SK-N-SH treated with all-trans-retinoic acid at 6 μM for 48 hours (cell line): ENCODE data around the gene SRBD1.

ENCODE experiments used
- ATAC-seq: fragments of 200-7000 bp; cut with Tn5 transposase; 3 replicates; pipeline ENCODE4 v1.9.1; 2020; ENCODE audit warnings: mild to moderate bottlenecking, moderate library complexity
- ARNTL ChIP-seq: fragments of 450-650 bp; formaldehyde crosslinking; IDR thresholded peaks from 2 replicates; pipeline ENCODE4 v1.5.0; 2020; ENCODE audit warnings: low read depth, mild to moderate bottlenecking, moderate library complexity, borderline replicate concordance
- BACH2 ChIP-seq: fragments of 250-450 bp; sonication (Bioruptor Pico); IDR thresholded peaks from 2 replicates; pipeline ENCODE4 v1.9.0; 2021; ENCODE audit warnings: mild to moderate bottlenecking, borderline replicate concordance
- CSDC2 ChIP-seq: fragments of 250-450 bp; sonication (Bioruptor Pico); IDR thresholded peaks from 2 replicates; pipeline ENCODE4 v1.5.0; 2020; ENCODE audit warnings: mild to moderate bottlenecking, moderate library complexity
- ESRRG ChIP-seq: fragments of 250-450 bp; sonication (Bioruptor Pico); IDR thresholded peaks from 2 replicates; pipeline ENCODE4 v1.6.1; 2021; ENCODE audit warnings: mild to moderate bottlenecking
- GLIS3 ChIP-seq: fragments of 250-450 bp; sonication (Bioruptor Pico); IDR thresholded peaks from 2 replicates; pipeline ENCODE4 v1.5.0; 2020; ENCODE audit warnings: mild to moderate bottlenecking, moderate library complexity
- ISL1 ChIP-seq: fragments of 250-450 bp; sonication (Bioruptor Pico); IDR thresholded peaks from 2 replicates; pipeline ENCODE4 v2.1.2; 2022; ENCODE audit warnings: mild to moderate bottlenecking, moderate library complexity
- OSR1 ChIP-seq: fragments of 250-450 bp; sonication (Bioruptor Pico); IDR thresholded peaks from 2 replicates; pipeline ENCODE4 v1.8.0; 2022; ENCODE audit warnings: moderate library complexity, mild to moderate bottlenecking, inconsistent platforms
- PPARA ChIP-seq: fragments of 250-450 bp; sonication (Bioruptor Pico); IDR thresholded peaks from 2 replicates; pipeline ENCODE4 v1.5.0; 2020; ENCODE audit warnings: mild to moderate bottlenecking, borderline replicate concordance
- RARB ChIP-seq: fragments of 250-450 bp; sonication (Bioruptor Pico); IDR thresholded peaks from 2 replicates; pipeline ENCODE4 v1.8.0; 2021; ENCODE audit warnings: mild to moderate bottlenecking, moderate library complexity
- SNAI2 ChIP-seq: fragments of 250-450 bp; sonication (Bioruptor Pico); IDR thresholded peaks from 2 replicates; pipeline ENCODE4 v1.5.0; 2020; ENCODE audit warnings: mild to moderate bottlenecking, moderate library complexity
- TCF4 ChIP-seq: fragments of 250-450 bp; sonication (Bioruptor Pico); IDR thresholded peaks from 2 replicates; pipeline ENCODE4 v1.8.0; 2021; ENCODE audit warnings: mild to moderate bottlenecking, moderate library complexity, borderline replicate concordance
- TOX ChIP-seq: fragments of 250-450 bp; sonication (Bioruptor Pico); IDR thresholded peaks from 2 replicates; pipeline ENCODE4 v1.8.0; 2021; ENCODE audit warnings: mild to moderate bottlenecking, moderate library complexity, borderline replicate concordance
- ZC3H10 ChIP-seq: fragments of 250-450 bp; sonication (Bioruptor Pico); IDR thresholded peaks from 2 replicates; pipeline ENCODE4 v1.5.1; 2021; ENCODE audit warnings: mild to moderate bottlenecking, moderate library complexity
- ZFP3 ChIP-seq: fragments of 250-450 bp; sonication (Bioruptor Pico); IDR thresholded peaks from 2 replicates; pipeline ENCODE4 v1.5.0; 2020; ENCODE audit warnings: mild to moderate bottlenecking, moderate library complexity
- ZFP30 ChIP-seq: fragments of 450-650 bp; formaldehyde crosslinking; IDR thresholded peaks from 2 replicates; pipeline ENCODE4 v1.5.0; 2022; ENCODE audit warnings: mild to moderate bottlenecking, moderate library complexity
- ZNF565 ChIP-seq: fragments of 450-650 bp; formaldehyde crosslinking; conservative IDR thresholded peaks from 2 replicates; pipeline ENCODE4 v1.5.0; 2020; ENCODE audit warnings: low read depth, mild to moderate bottlenecking, moderate library complexity
- ZNF70 ChIP-seq: fragments of 450-650 bp; formaldehyde crosslinking; IDR thresholded peaks from 2 replicates; pipeline ENCODE4 v1.5.0; 2020; ENCODE audit warnings: mild to moderate bottlenecking, moderate library complexity
- ZNF8 ChIP-seq: fragments of 450-650 bp; formaldehyde crosslinking; IDR thresholded peaks from 2 replicates; pipeline ENCODE4 v1.5.0; 2020; ENCODE audit warnings: mild to moderate bottlenecking, moderate library complexity
- TF ChIP-seq, protein P1 (sequence below): fragments of 250-450 bp; sonication (Bioruptor Pico); IDR thresholded peaks from 2 replicates; pipeline ENCODE4 v1.5.1; 2020; ENCODE audit warnings: low read depth, mild to moderate bottlenecking, moderate library complexity
- TF ChIP-seq, protein P2 (sequence below): fragments of 250-450 bp; sonication (Bioruptor Pico); IDR thresholded peaks from 2 replicates; pipeline ENCODE4 v1.8.0; 2021; ENCODE audit warnings: low read depth, mild to moderate bottlenecking, moderate library complexity, borderline replicate concordance
- TF ChIP-seq, protein P3 (sequence below): fragments of 250-450 bp; sonication (Bioruptor Pico); IDR thresholded peaks from 2 replicates; pipeline ENCODE4 v1.8.0; 2020; ENCODE audit warnings: mild to moderate bottlenecking, moderate library complexity, borderline replicate concordance
- TF ChIP-seq, protein P4 (sequence below): fragments of 250-450 bp; sonication (Bioruptor Pico); IDR thresholded peaks from 2 replicates; pipeline ENCODE4 v1.5.1; 2021; ENCODE audit warnings: mild to moderate bottlenecking, moderate library complexity

SRBD1 gene

DNA sequence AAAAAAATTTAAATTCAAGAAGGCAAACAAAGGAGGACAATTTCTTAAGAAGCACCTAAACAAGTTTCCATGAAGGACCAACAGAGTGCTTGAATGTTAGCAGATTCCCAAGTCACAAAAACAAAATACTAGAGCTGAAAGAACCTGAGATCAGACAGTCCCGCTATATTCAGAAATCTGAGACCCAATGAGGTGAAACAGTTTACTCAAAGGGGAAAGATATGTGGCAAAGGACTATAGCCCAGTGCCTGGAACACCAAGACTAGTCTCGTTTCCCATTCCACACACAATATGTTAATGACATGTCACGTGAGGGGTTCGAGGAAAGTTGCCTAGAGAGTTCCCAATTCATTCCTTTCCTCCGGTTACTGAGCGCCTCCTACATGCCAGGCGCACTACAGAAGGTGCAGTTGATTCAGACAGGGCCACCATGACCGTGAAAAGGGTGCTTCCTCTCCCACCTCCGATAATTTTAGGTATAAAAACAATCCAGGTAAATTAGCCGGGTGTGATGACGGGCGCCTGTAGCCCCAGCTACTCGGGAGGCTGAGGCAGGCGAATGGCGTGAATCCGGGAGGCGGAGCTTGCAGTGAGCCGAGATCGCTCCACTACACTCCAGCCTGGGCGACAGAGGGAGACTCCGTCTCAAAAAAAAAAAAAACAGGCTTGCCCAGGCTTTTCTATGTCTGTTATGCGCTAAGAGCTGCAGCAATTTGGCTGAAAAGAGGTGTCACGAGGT is 617 bp downstream of the SRBD1 start (continued):
- TF ChIP-seq, protein P1, sequence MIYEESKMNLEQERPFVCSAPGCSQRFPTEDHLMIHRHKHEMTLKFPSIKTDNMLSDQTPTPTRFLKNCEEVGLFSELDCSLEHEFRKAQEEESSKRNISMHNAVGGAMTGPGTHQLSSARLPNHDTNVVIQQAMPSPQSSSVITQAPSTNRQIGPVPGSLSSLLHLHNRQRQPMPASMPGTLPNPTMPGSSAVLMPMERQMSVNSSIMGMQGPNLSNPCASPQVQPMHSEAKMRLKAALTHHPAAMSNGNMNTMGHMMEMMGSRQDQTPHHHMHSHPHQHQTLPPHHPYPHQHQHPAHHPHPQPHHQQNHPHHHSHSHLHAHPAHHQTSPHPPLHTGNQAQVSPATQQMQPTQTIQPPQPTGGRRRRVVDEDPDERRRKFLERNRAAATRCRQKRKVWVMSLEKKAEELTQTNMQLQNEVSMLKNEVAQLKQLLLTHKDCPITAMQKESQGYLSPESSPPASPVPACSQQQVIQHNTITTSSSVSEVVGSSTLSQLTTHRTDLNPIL (CRISPR knock-in tag), result no peak
- TF ChIP-seq ZNF70 (CRISPR knock-in tag), result no peak

DNA sequence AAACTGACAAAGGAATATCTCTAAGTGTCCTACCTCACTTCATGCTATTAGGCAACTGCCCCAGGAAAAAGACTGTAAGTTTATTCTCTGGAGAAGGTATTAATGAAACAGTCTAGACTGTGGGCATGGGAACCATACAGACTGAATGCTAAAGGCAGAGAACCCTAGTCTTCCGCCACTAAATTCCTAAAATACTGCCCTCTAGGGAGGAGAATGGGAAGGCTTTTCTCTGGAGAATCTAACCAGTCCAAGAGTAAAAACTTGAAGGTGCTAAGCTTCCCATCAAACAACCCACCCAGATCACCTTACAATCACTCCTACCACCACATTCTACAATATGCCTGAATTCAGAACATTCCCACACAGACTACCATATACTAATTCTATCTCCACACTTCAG is 3.4 kb downstream of the SRBD1 start:
- no peak for TF ChIP-seq ISL1 (CRISPR knock-in tag)
- TF ChIP-seq TOX, result no peak
- TF ChIP-seq SNAI2 (CRISPR knock-in tag), result no peak
- TF ChIP-seq ARNTL (CRISPR knock-in tag), result no peak
- no peak for TF ChIP-seq TCF4 (CRISPR knock-in tag)
- no peak for TF ChIP-seq ZNF565 (CRISPR knock-in tag)
- TF ChIP-seq ZNF8, result no peak
- TF ChIP-seq, protein P2, sequence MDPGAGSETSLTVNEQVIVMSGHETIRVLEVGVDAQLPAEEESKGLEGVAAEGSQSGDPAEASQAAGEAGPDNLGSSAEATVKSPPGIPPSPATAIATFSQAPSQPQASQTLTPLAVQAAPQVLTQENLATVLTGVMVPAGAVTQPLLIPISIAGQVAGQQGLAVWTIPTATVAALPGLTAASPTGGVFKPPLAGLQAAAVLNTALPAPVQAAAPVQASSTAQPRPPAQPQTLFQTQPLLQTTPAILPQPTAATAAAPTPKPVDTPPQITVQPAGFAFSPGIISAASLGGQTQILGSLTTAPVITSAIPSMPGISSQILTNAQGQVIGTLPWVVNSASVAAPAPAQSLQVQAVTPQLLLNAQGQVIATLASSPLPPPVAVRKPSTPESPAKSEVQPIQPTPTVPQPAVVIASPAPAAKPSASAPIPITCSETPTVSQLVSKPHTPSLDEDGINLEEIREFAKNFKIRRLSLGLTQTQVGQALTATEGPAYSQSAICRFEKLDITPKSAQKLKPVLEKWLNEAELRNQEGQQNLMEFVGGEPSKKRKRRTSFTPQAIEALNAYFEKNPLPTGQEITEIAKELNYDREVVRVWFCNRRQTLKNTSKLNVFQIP, result no peak
- no peak for TF ChIP-seq GLIS3
- no peak for TF ChIP-seq BACH2 (CRISPR knock-in tag)
- TF ChIP-seq, protein P3, sequence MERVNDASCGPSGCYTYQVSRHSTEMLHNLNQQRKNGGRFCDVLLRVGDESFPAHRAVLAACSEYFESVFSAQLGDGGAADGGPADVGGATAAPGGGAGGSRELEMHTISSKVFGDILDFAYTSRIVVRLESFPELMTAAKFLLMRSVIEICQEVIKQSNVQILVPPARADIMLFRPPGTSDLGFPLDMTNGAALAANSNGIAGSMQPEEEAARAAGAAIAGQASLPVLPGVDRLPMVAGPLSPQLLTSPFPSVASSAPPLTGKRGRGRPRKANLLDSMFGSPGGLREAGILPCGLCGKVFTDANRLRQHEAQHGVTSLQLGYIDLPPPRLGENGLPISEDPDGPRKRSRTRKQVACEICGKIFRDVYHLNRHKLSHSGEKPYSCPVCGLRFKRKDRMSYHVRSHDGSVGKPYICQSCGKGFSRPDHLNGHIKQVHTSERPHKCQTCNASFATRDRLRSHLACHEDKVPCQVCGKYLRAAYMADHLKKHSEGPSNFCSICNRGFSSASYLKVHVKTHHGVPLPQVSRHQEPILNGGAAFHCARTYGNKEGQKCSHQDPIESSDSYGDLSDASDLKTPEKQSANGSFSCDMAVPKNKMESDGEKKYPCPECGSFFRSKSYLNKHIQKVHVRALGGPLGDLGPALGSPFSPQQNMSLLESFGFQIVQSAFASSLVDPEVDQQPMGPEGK (CRISPR knock-in tag), result no peak
- TF ChIP-seq, protein P4, sequence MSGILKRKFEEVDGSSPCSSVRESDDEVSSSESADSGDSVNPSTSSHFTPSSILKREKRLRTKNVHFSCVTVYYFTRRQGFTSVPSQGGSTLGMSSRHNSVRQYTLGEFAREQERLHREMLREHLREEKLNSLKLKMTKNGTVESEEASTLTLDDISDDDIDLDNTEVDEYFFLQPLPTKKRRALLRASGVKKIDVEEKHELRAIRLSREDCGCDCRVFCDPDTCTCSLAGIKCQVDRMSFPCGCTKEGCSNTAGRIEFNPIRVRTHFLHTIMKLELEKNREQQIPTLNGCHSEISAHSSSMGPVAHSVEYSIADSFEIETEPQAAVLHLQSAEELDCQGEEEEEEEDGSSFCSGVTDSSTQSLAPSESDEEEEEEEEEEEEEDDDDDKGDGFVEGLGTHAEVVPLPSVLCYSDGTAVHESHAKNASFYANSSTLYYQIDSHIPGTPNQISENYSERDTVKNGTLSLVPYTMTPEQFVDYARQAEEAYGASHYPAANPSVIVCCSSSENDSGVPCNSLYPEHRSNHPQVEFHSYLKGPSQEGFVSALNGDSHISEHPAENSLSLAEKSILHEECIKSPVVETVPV (CRISPR knock-in tag), result no peak
- TF ChIP-seq ESRRG (CRISPR knock-in tag), result no peak
- TF ChIP-seq ZC3H10 (CRISPR knock-in tag), result no peak
- TF ChIP-seq PPARA, result no peak
- TF ChIP-seq ZFP3 (CRISPR knock-in tag), result no peak
- TF ChIP-seq OSR1 (CRISPR knock-in tag), result no peak
- TF ChIP-seq ZNF70 (CRISPR knock-in tag), result no peak
- no peak for TF ChIP-seq ZFP30 (CRISPR knock-in tag)
- peak; percentile 15; the same call in 2 of the 3 replicates for ATAC-seq

DNA sequence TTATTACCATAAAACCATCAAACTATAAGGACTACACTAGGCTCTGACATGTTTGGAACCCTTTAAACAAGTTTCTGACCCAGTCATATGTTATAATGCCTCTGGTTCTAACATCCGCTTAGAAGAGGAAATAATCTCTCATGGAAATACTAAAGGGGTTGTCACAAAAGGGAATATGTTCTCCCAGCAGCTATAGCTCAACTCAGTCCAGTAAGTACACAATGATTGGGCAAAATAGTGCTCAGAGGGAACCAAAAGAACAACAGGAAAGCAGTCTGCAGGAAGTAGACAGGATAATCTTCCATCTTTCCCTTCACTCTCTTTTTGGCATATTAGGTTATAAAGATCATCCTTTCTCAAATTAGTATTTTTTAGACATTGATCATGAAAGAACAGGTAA is 4.3 kb downstream of the SRBD1 start:
- TF ChIP-seq ZNF8, result no peak
- TF ChIP-seq GLIS3, result no peak
- TF ChIP-seq CSDC2 (CRISPR knock-in tag), result no peak
- TF ChIP-seq, protein P1 (CRISPR knock-in tag), result no peak
- no peak for TF ChIP-seq OSR1 (CRISPR knock-in tag)
- TF ChIP-seq ESRRG (CRISPR knock-in tag), result no peak
- no peak for TF ChIP-seq RARB (CRISPR knock-in tag)
- no peak for TF ChIP-seq ZC3H10 (CRISPR knock-in tag)
- no peak for TF ChIP-seq ZNF565 (CRISPR knock-in tag)
- TF ChIP-seq ISL1 (CRISPR knock-in tag), result no peak
- TF ChIP-seq ZNF70 (CRISPR knock-in tag), result no peak
- TF ChIP-seq, protein P3 (CRISPR knock-in tag), result no peak

More for the DNA sequence above, 4.3 kb downstream of the SRBD1 start:
- no peak for ATAC-seq
